ENCODE measurements around the gene NHSL2. TPM values are rescaled to one million over a fixed set of nuclear protein-coding genes. Genes with fewer than 3 reads are reported as not detected.

Gene NHSL2
- total RNA-seq, 2 donors from 2014 or later: 6.9 to 11.2 TPM

GRCh38 chrX:71870208-71871098, 40.2 kb upstream of the NHSL2 start:
- TF ChIP-seq CTCF (conservative IDR thresholded peaks at IDR 0.05): peak; percentile 80
- Histone ChIP-seq H3K9ac (ENCODE audit: extremely low read depth, low read length, poor library complexity, severe bottlenecking) (no peak overlapping the region), H3K27ac (ENCODE audit: low read depth, low read length) (no peak overlapping the region), H3K27me3 (ENCODE audit: control insufficient read depth, insufficient read depth, low read length, poor library complexity, severe bottlenecking) (no peaks in the 10 kb centered on the region), H3K4me1 (ENCODE audit: control insufficient read depth, insufficient read depth, low read length) (no peaks in the 10 kb centered on the region), H3K9me3 (ENCODE audit: control insufficient read depth, low read length) (no peaks in the 10 kb centered on the region), H3K4me3 (ENCODE audit: low read length) (no peak overlapping the region), H3K36me3 (ENCODE audit: control insufficient read depth, insufficient read depth, low read length) (no peaks in the 10 kb centered on the region)
- Mint-ChIP-seq H3K36me3 (ENCODE audit: low read depth) (no peaks in the 10 kb centered on the region), H3K27ac (peak overlapping the region; percentile 21), H3K4me1 (peaks cover 2% of the 10 kb centered on the region), H3K4me3 (no peak overlapping the region), H3K27me3 (ENCODE audit: insufficient read depth) (peaks cover 6% of the 10 kb centered on the region), H3K9me3 (peaks cover 69% of the 10 kb centered on the region)
- WGBS, 2 experiments (ENCODE audit: insufficient coverage in 1 of 2, insufficient read length in 1 of 2): 62% methylated on average over 12 of the region's 15 CpGs; no CpG with 5 or more reads in 1 of the 2 experiments
- DNase-seq: peak; percentile 89

GRCh38 chrX:71871367-71871766, 39.3 kb upstream of the NHSL2 start:
- no peaks in the 10 kb centered on the region for H3K36me3 Mint-ChIP-seq (ENCODE audit: low read depth)
- no peak overlapping the region for H3K27ac Mint-ChIP-seq
- Histone ChIP-seq H3K4me1 (ENCODE audit: control insufficient read depth, insufficient read depth, low read length) (no peaks in the 10 kb centered on the region), H3K36me3 (ENCODE audit: control insufficient read depth, insufficient read depth, low read length) (no peaks in the 10 kb centered on the region), H3K9ac (ENCODE audit: extremely low read depth, low read length, poor library complexity, severe bottlenecking) (no peak overlapping the region), H3K4me3 (ENCODE audit: low read length) (no peak overlapping the region), H3K27me3 (ENCODE audit: control insufficient read depth, insufficient read depth, low read length, poor library complexity, severe bottlenecking) (no peaks in the 10 kb centered on the region), H3K9me3 (ENCODE audit: control insufficient read depth, low read length) (no peaks in the 10 kb centered on the region), H3K27ac (ENCODE audit: low read depth, low read length) (no peak overlapping the region)
- peaks cover 2% of the 10 kb centered on the region for H3K4me1 Mint-ChIP-seq
- no peak overlapping the region for H3K4me3 Mint-ChIP-seq
- H3K27me3 Mint-ChIP-seq (ENCODE audit: insufficient read depth): peaks cover 6% of the 10 kb centered on the region
- 87% methylated on average over 5 of the region's 6 CpGs; no CpG with 5 or more reads in 1 of the 2 experiments for WGBS, 2 experiments (ENCODE audit: insufficient coverage in 1 of 2, insufficient read length in 1 of 2)
- DNase-seq: peak; percentile 54
- H3K9me3 Mint-ChIP-seq: peaks cover 68% of the 10 kb centered on the region
- no peak for TF ChIP-seq CTCF (conservative IDR thresholded peaks at IDR 0.05)

- Histone ChIP-seq H3K36me3 (ENCODE audit: control insufficient read depth, insufficient read depth, low read length) (no peaks in the 10 kb centered on the region), H3K4me1 (ENCODE audit: control insufficient read depth, insufficient read depth, low read length) (no peaks in the 10 kb centered on the region), H3K9me3 (ENCODE audit: control insufficient read depth, low read length) (no peaks in the 10 kb centered on the region), H3K4me3 (ENCODE audit: low read length) (no peak overlapping the region), H3K9ac (ENCODE audit: extremely low read depth, low read length, poor library complexity, severe bottlenecking) (no peak overlapping the region), H3K27ac (ENCODE audit: low read depth, low read length) (no peak overlapping the region), H3K27me3 (ENCODE audit: control insufficient read depth, insufficient read depth, low read length, poor library complexity, severe bottlenecking) (no peaks in the 10 kb centered on the region)
- Mint-ChIP-seq H3K9me3 (peaks cover 70% of the 10 kb centered on the region), H3K4me3 (no peak overlapping the region), H3K27me3 (ENCODE audit: insufficient read depth) (peaks cover 2% of the 10 kb centered on the region), H3K36me3 (ENCODE audit: low read depth) (no peaks in the 10 kb centered on the region), H3K4me1 (peaks cover 2% of the 10 kb centered on the region), H3K27ac (no peak overlapping the region)
- WGBS, 2 experiments (ENCODE audit: insufficient coverage in 1 of 2, insufficient read length in 1 of 2): 95 to 97% methylated on average over 16 to 53 of the region's 53 CpGs
- TF ChIP-seq CTCF (conservative IDR thresholded peaks at IDR 0.05): no peak
- DNase-seq: peak; percentile 38
Observed at GRCh38 chrX:71872542-71873458, 37.8 kb upstream of the NHSL2 start.

All from endodermal cell (in vitro differentiated cells).